Stimulated activated CD4-positive, alpha-beta T cell treated with anti-CD3 and anti-CD28 coated beads, Interleukin-1b, Interleukin-23, amount 100 ng/mL, for 4 hours (primary cell): ENCODE data around the gene DTNA.
"Not testable (repeated sequence)": the region's sequence is repeated elsewhere in the genome, so short reads cannot be mapped to it uniquely, and the experiment has no call there.

ENCODE experiments used
- DNase-seq, 2 donors: peaks; one replicate each; pipeline ENCODE4 v3.0.0-alpha.2; 2020; ENCODE audit warnings: low read depth in 2 of 2

Gene DTNA

GRCh38 chr18:34709750-34710441, at the start of gene DTNA:
Gene DTNA (plus strand): TSS chr18:34710298. CDS start chr18:34755977, 45,679 bp downstream.
- DNase-seq = no peak

GRCh38 chr18:34660572-34660971, 49.5 kb upstream of the DTNA start:
- no peak for DNase-seq

- DNase-seq = no peak
Observed at GRCh38 chr18:34661464-34662087, 48.5 kb upstream of the DTNA start.

GRCh38 chr18:34676816-34677574, 33.1 kb upstream of the DTNA start:
- DNase-seq = no peak

GRCh38 chr18:34689750-34690149, 20.3 kb upstream of the DTNA start:
- DNase-seq = not testable (repeated sequence)

GRCh38 chr18:34691614-34692013, 18.5 kb upstream of the DTNA start:
- no peak for DNase-seq

- no peak for DNase-seq
Observed at GRCh38 chr18:34694591-34695165, 15.4 kb upstream of the DTNA start.

GRCh38 chr18:34695310-34695709, 14.8 kb upstream of the DTNA start:
- no peak for DNase-seq

- no peak for DNase-seq
Observed at GRCh38 chr18:34696671-34697070, 13.4 kb upstream of the DTNA start.

- no peak for DNase-seq
Observed at GRCh38 chr18:34697233-34697632, 12.9 kb upstream of the DTNA start.

GRCh38 chr18:34697891-34698290, 12.2 kb upstream of the DTNA start:
- DNase-seq = no peak

GRCh38 chr18:34701911-34702310, 8.2 kb upstream of the DTNA start:
- no peak for DNase-seq

- no peak for DNase-seq
Observed at GRCh38 chr18:34702814-34703213, 7.3 kb upstream of the DTNA start.

- no peak for DNase-seq
Observed at GRCh38 chr18:34704074-34704473, 6.0 kb upstream of the DTNA start.

GRCh38 chr18:34704823-34705222, 5.3 kb upstream of the DTNA start:
- DNase-seq = no peak

GRCh38 chr18:34707670-34708069, 2.4 kb upstream of the DTNA start:
- DNase-seq = no peak

GRCh38 chr18:34709104-34709503, 994 bp upstream of the DTNA start:
- no peak for DNase-seq

- DNase-seq = no peak
Observed at GRCh38 chr18:34710458-34710914, 388 bp downstream of the DTNA start.

- no peak for DNase-seq
Observed at GRCh38 chr18:34710934-34711333, 836 bp downstream of the DTNA start.

- DNase-seq = not testable (repeated sequence)
Observed at GRCh38 chr18:34716111-34716510, 6.0 kb downstream of the DTNA start.

- no peak for DNase-seq
Observed at GRCh38 chr18:34718610-34719009, 8.5 kb downstream of the DTNA start.

GRCh38 chr18:34720220-34720619, 10.1 kb downstream of the DTNA start:
- no peak for DNase-seq
